GM19328 (cell line): ENCODE data around the gene WDR62.

Source experiments
- ATAC-seq: cut with Tn5 transposase; IDR thresholded peaks from one replicate; pipeline ENCODE4 v1.9.1; 2021; ENCODE audit warnings: mild to moderate bottlenecking, moderate library complexity; ENCODE audit not compliant: unreplicated experiment

Gene WDR62

DNA sequence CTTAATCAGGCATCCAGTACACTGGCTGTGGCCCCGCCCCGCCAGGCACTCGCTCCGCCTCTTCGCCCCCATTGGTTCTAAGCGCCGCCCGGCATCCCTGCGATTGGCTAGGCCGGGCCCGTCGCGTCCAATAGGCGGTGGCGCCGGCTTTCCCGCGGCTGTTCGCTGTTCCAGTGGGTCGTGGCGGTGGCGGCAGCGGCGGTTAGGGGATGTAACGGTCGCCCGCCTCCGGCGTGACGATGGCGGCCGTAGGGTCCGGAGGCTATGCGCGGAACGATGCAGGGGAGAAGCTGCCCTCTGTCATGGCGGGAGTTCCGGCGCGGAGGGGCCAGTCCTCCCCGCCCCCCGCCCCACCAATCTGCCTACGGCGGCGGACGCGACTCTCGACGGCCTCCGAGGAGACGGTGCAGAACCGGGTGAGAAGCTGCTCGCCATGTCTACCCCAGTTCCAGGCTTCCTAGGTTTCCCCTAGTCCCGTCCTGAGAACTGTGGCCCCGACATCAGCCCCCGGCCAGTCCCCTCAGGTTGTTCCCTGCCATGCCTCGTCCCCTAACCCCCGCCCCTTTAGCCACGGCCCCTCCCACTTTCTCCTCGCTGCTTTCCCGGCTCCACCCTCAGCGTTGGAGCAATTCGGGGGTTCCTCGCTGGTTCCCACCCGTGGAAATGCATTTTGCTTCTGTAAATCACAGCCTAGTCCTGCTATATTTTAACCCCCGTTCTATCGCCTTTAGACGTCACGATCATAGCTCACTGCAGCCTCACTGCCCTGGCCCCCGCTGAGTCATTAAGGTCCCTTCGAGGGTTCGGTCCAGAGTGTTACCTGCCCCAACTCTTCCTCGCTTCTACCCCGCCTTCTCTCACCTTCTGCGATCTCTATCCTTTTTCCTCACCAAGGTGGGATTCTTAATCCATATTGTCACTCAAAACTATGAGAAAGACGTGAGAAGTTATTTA, at the start of gene WDR62:
Gene WDR62 (plus strand): TSS at position 165 of the 954 bp plus-strand sequence. CDS start 75 bp downstream, at position 240.
- ATAC-seq = peak; percentile 69

DNA sequence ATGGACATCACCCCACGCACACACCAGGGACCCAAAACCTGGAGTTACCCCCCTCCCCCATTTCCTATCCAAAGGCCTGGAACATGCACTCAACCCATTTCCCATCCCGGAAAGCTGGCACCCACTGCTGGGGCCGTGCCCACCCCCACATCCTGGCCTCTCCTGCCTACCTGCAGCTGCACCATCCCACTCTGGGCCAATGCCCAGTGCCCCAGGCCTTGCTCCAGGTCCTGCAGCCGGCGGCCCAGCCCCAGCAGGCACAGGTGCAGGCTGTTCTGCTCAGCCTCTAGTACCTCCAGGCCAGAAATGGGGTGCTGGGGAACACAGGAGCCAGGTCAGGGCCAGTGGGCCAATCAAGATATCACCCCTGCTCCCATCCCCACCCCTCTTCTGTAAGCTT, 47.7 kb upstream of the WDR62 start:
- no peak for ATAC-seq

DNA sequence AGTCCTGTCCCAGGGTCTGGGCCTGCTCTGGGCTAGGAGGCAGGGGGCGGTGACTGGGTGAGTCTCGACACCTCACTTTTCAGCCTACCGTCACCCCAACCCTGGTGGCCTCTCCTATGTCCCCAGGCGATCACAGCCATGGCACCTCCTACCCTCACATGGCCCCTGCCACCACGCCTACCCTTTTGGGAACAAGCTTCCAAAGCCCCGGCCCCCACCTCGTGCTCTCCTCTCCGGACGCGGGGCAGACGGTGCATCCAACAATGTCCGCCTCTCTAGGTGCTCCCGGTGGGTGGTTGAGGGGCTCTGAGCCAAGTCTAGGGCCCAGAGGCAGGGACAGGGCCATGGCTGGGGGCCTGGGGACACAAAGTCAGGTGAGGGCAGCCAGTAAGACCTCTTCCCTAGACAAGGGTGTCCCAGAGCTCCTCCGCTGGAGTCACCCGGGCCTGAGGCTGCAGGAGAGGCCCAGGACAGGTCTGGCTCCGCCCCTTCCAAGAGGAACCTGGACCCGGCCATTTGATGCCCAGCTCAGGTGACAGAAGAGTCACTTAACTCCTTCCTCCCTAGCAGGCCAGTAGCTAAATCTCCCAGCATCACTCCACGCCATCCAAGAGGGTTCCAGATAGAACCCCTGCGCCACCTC, 46.2 kb upstream of the WDR62 start, which contains the start of gene SYNE4:
Gene SYNE4 (minus strand): TSS at position 478 of the 643 bp plus-strand sequence. CDS start 132 bp downstream, at position 346.
- ATAC-seq = no peak

DNA sequence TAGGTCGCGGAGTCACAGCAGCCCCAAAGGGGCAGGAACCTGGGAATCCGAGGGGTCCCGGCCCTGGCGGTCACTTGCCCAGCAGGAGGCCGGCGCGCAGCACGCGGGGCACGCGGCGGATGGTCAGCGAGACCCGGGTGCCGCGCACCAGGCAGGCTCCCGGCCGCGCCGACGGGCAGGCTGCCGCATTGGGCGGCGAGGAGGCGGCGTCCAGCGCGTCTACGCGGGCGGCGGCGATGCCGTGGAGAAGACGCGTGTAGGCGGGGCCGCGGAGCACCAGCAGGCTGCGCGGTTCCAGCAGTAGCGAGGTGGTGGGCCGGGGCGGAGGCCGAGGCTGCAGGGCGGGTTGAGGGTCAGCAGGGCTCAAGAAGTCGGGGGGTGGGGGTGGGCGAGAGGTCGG, 45.5 kb upstream of the WDR62 start:
- ATAC-seq = no peak

DNA sequence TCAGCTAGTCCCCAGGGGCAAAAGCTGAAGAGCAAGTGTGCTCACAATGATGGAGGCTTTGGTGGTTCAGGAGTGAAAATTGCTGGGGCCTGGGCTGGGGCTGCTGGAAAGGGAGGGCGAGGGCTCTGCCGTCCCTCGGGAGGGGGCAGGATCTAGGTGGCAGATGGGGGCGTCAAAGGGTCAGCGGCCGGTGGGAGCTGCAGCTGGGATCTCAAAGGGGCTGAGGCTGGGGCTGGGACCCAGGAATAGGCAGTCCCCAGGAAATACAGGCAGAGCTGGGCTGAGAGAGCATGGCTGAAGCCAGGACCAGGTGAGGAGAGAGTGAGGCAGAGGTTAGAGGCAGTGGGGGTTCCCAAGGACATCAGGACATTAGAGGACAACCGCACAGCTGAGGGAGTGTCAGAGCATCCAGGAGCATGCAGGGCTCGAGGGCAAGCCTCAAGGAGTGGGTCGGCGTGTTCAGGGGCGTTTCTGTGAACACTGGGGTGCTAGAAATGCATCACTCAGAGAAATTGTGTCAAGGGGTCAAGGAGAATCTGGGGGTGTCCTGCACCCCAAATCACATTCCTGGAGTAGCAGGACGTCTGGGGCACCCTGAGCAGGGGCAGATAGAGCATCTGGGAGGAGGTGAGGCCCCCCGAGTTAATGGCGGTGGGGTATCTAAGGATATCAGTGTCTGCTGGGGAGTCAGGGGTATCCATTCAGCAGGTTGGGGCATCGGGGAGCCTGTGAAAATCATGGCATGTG, 44.9 kb upstream of the WDR62 start:
- no peak for ATAC-seq

DNA sequence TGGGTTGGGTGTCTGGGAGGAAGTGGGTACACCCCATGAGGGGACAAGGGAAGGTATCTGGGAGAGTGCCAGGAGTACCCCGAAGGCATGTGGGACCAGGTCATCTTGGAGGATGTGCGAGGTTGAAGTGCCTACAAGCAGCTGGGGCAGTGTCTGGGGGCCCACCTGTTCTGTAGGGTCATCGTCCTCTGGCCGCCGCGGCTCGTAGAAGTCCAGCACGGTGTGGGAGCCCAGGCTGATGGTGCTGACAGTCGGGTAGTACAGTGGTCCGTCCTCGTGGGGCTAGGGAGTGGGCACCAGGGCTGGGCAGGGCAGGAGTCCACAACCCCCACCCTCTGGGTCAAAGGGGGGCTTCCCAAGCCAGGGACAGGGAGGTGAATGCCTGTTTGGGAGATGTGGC, 44.3 kb upstream of the WDR62 start:
- no peak for ATAC-seq

DNA sequence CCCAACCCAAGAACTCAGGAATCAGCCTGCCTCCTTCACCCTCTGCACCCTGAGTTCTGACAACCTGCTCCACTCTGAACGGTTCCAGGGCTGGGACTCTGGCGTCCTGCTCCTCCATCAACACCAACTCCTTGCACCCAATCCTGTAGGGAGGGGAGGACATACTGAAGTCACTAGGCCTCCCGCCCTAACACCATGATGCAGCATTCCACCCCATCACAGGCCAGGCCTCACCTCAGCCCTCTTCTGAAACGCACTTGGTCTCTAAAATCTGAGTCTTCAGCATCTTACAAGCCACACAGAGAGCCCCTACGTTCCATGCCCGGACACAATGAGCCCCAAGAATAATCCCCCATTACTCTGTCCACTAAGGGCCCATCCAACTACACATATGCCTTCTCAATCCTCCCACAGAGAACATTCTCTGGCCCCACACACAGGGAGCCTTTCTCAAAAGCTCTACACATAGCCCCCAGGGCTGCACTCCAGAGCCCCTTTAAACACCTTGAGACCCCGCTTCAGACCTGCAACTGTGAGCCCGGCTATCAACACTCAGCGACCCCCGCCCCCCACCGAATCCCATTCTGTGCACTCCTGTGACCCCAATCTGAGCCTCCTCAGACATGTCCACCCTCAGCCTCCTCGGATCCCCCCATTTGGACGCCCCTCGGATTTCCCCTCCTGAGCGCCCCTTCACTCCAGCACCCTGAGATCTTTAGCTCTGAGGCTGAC, 41.3 kb upstream of the WDR62 start:
- ATAC-seq = no peak

DNA sequence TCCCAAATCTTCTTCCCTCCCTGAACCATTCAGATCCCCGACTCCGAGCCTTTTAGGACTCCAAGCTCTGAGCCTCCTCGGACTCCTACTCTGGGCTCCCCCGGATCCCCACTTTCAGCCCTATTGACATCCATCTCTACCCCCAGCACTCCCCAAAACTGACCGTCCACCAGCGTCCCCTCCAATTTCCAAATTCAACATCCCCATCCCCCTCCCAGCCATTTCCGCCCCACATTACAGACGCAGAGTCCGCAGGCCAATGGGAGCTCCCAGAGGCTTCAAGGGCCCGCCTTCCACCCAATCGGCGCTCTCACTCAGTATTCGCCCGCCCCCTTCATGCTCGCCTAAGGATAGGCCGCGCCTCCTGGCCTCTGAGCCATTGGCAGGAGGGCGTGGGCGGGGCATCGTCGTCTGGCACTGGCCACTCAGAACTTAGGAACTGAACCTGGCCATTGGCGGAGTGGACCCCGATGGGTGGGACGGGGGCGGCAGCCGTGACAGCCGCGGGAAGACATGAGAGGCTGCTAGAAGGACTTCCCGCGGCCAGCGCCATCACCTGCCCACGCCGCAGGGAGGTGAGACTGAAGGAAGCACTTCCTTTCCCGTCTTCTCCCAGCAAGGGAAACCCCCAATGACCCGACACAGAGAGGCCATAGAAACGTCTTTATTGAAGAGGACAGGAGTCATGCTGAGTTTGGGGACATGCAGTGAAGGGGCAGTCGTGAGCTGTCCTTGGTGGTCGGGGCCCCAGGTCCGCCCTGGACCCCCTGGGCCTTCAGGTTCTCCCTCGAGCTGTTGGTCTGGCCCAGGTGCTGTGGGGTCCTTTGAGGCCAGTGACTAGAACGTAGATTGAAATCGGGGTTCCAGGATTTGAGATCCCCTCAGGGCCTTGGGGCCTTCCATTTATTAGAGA, 40.4 kb upstream of the WDR62 start, which contains the start of gene ALKBH6:
Gene ALKBH6 (minus strand): TSS at position 202 of the 913 bp plus-strand sequence. CDS start 816 bp downstream, outside the sequence.
- peak; percentile 97 for ATAC-seq

DNA sequence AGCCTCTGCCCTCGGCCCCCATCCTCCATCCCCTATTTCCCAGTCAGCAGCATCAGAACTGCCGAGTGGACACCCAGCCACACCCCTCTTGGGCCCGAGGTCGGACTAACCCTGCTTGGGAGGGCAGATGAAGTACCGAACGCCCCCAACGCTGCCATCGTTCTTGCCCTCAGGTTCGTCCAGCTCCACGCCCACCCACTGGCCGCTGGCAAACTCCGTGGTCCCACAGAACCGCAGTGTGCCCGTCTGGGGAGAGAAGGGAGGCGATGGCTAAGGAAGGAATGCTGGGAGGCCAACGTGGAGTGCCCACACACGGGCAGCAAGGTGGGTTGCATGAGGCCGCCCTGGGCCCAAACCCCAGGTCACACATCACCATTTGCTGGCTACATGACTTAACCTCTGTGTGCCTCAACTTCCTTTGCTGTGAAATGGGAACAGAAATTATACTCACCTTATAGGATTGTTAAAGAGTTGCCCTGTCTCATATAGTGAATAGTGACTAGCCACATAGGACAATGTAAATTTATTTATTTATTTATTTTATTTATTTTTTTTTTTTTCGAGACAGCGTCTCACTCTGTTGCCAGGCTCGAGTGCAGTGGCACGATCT, 35.5 kb upstream of the WDR62 start:
- ATAC-seq = no peak

DNA sequence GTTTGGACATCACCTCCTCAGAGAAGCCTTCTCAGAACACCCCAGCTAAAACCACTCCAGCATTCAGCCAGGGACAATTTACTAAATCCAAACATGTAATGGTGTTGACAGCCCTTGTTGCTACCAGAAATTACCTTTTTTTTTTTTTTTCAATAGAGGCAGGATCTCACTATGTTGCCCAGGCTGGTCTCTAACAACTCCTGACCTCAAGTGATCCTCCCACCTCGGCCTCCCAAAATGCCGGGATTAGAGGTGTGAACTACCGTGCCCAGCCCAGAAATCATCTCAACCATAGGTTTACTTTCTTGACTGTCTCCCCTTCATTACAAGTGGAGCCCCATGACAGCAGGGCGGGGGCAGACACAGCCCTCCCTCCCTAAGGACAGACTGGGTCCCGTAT, 31.3 kb upstream of the WDR62 start:
- no peak for ATAC-seq

DNA sequence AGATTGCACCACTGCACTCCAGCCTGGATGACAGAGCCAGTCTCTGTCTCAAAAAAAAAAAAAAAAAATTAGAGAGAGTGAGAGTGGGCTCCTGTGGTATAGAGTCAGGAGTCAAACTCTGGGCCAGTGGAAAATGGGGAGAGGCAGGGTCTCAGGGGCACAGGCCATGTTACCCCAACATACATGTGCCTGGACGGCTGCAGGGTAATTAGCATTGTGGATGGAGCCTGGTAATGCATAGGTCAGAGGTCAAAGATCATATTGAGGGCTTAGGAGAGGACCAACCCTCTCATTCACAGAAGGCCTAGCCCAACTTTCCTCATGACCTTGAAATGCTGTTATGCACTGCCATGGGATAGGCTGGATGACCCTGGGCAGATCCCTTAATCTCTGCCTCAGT, 29.2 kb upstream of the WDR62 start:
- no peak for ATAC-seq

DNA sequence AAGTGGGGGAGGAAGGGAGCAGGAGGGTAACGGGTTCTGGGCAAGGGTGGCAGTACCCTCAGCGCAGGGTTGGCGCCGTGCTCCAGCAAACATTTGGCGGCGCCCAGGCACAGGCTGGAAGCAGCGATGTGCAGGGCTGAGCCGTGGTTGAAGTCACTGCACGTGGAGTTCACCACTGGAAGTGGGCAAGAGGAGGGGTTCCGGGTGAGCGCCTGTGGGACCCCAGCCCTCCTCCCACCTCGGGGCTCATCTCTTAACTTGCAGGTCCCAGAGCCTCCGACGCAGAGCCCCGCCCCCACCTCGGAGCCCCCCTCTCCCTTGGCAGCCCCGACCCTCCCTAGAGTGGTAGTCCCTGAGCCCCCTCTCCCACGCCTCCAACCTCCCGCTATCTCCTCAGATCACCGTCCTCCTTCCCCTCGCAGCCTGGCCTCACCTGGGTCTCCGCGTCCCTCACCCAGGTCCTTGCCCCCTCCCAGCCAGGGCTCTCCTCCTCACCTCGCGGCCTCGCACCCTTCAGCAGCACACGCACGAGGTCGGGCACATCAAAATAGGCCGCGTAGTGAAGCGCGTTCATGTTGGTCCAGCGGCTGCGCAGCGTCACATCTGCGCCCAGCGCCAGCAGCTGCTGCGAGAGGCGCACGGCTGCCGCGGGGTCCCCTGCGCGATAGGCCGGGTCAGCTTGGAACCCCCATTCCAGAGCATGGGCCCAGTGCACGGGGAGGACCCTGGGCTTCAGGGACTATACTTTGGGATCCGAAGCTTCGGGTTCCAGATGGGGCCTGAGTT, 28.4 kb upstream of the WDR62 start:
- ATAC-seq = no peak

DNA sequence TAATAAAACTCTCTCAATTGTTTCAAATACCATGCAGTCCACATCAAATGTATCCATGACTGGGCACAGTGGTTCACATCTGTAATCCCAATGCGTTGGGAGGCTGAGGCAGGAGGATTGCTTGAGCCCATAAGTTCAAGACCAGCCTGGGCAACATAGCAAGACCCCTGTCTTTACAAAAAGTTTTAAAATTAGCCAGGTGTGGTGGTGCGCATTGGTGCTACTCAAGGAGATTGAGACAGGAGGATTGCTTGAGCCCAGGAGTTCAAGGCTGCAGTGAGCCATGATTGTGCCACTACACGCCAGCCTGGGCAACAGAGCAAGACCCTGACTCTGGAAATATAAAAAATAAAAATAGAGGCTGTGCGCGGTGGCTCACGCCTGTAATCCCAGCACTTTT, 27.0 kb upstream of the WDR62 start:
- ATAC-seq = no peak

DNA sequence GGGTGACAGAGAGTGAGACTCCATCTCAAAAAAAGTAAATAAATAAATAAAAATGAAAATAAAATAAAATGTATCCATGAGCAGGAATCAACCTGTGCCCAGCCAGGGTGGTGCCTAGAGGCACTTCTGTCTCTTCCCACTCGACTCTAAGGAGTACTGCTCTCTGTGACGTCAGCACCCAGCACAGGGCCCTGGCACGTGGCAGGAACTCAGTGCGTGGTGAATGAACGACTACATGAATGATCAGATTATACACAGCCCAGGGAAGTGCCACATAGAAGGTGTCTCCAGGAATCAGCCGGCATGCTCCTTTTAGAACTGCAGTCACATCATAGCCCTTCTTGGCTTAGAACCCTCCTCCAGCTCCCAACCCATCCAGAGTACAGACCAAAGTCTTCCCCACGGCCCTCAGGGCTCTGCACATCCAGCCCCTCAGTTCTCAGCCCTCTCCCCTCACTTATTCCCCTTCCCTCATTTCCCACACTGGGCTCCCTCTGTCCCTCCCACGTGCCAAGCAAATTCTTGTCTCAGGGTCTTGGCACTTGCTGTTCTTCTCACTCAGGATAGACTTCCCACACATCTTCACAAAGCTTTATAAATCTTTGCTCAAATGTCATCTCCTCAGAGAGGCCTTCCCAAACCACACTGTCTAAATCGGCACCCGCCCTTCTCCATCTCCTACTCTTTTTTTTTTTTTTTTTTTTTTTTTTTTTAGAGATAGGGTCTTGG, 26.2 kb upstream of the WDR62 start:
- ATAC-seq = no peak

DNA sequence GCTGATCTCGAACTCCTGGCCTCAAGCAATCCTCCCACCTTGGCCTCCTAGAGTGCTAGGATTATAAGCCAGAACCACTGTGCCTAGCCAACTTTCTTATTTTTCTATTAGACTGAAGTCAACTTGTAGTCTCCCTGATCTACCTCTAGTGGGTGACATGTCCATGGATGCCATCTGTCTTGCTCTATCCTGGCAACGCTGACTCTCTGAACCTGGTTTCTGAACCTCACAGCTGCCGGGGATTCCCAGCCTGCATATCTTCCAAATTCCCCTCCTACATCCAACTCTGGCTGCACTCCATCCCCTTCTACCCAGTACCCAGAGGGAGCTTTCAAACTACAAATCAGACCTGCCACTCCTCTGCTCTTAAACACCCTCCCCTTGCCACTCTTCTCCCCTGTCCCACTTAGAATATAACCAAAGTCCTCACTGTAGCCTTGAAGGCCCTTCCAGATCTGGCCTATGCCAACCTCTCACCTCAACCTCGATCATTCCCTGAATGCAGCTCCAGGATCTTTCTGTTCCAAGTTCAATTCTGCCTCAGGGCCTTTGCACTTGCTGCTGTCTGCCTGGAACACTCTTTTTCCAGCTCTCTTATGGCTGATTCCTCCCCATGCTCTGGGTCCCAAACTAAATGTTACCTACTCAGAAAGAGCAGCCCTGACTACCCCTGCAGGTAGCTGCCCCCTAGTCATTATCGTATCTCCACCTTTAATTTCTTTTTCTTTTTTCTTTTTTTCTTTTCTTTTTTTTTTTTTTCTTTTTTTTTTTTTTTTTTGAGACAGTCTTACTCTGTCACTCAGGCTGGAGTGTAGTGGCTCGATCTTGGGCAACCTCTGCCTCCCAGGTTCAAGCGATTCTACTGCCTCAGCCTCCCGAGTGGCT, 24.2 kb upstream of the WDR62 start:
- no peak for ATAC-seq

DNA sequence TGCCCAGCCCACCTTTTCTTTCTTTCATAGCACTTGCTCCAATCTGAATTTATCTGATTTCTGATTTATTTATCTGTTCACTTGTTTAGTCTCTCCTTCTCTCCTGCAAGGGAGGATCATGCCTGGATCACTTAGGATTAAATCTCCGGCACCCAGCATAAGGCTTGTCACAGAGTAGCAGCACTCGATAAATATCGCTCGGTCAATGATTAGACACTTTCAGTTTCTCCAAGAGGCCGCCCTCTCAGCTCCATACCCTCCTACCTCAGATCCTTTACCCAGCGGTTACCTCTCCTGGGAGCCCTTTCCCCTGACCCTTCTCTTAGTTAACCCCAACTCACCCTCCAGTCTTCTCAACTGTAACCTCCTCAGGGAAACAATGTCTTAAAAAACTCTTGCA, 23.4 kb upstream of the WDR62 start:
- ATAC-seq = no peak
